ENCODE data around the gene HDAC11. TPM values are rescaled to one million over a fixed set of nuclear protein-coding genes. Genes with fewer than 3 reads are reported as not detected.

The HDAC11 gene
- total RNA-seq, 2 donors from 2014 or later: 19.4 to 26.9 TPM

DNA sequence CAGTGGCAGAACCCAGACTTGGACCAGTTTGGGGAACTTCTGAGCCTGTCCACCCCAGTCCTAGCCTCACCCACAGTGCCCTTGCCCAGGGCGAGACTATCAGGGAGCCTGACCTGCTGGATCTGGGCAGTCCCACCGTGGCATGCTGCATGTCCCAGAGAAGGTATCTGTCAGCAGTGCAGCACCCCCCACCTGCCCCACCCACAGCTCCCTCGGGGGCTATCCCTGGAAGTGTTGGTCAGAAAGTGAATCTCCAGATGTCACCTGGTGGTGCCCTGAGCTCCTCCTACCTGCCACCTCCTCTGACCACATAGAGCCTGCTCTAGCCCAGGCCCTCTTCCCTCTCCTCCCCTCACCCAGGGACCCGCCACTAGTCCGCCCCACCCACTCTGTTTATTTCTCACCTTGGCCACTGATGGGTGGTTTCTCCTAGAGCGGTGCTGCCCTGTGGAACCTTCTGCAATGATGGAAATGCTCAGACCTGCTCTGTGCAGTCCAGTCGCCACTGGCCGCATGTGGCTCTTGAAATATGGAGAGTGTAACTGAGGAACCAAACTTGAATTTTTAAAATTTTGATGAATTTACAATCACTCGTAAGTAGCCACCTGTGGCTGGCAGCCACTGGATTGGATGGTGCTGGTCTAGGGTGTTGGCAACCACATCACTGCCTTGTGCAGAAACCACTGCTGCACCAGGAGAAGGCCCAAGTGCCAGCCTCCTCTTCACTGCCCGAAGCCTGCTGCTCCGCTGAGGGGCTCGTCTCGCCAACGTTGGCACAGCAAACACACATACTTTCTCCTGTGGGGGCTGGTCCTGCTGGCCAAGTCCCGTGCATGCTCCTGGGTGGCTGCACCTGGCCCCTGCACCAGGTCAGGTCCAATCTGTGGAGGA is 13.1 kb downstream of the HDAC11 start:
- DNase-seq (ENCODE audit: low spot score): no peak
- no peaks in the 10 kb centered on the region for H3K27me3 ChIP-seq (replicated peaks; ENCODE audit: insufficient read depth)
- no peaks in the 10 kb centered on the region for H3K4me1 ChIP-seq (replicated peaks)
- H3K9me3 ChIP-seq: no peaks in the 10 kb centered on the region
- intact Hi-C loops (cut with DNase I): no loop called here
- H3K4me3 ChIP-seq: no peak overlapping the region
- no peak overlapping the region for H3K27ac ChIP-seq
- WGBS: 82% methylated on average over 15 of the region's 15 CpGs
- TF ChIP-seq POLR2A (IDR thresholded peaks at IDR 0.05) (no peak), POLR2AphosphoS5 (IDR thresholded peaks at IDR 0.05) (no peak)
- TF ChIP-seq, protein P1, sequence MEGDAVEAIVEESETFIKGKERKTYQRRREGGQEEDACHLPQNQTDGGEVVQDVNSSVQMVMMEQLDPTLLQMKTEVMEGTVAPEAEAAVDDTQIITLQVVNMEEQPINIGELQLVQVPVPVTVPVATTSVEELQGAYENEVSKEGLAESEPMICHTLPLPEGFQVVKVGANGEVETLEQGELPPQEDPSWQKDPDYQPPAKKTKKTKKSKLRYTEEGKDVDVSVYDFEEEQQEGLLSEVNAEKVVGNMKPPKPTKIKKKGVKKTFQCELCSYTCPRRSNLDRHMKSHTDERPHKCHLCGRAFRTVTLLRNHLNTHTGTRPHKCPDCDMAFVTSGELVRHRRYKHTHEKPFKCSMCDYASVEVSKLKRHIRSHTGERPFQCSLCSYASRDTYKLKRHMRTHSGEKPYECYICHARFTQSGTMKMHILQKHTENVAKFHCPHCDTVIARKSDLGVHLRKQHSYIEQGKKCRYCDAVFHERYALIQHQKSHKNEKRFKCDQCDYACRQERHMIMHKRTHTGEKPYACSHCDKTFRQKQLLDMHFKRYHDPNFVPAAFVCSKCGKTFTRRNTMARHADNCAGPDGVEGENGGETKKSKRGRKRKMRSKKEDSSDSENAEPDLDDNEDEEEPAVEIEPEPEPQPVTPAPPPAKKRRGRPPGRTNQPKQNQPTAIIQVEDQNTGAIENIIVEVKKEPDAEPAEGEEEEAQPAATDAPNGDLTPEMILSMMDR (IDR thresholded peaks at IDR 0.05): no peak
- H3K36me3 ChIP-seq: no peaks in the 10 kb centered on the region

DNA sequence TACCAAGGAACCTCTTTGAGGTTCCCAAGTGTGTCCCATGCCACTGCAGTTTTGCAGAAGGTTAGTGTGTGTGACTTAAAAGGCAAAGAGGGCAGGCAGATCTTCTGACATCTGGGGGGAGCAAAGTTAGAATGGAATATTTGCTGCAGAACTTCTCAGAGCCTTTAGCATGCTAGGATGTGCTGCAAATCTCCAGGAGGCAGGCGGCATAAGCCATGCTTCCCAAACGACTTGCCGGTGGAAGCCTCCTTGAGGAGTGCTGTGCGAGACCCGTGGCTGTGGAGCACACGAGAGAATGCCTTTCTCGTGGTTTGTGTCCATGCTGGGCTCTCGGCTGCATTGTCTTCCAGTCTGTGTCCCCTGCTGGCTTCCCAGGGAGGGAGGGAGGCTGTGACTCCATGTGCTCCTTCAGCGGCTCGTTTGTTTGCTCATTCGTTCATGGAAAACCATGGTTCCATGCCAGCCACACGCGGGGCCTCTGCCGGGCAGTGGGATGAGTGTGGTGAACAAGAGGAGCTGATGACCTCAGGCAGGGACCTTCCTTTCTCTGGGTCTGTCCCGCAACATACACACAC is 13.8 kb downstream of the HDAC11 start:
- no peak overlapping the region for H3K4me3 ChIP-seq
- no peak overlapping the region for H3K27ac ChIP-seq
- H3K36me3 ChIP-seq: no peaks in the 10 kb centered on the region
- no peak for DNase-seq (ENCODE audit: low spot score)
- no peaks in the 10 kb centered on the region for H3K4me1 ChIP-seq (replicated peaks)
- no peaks in the 10 kb centered on the region for H3K27me3 ChIP-seq (replicated peaks; ENCODE audit: insufficient read depth)
- TF ChIP-seq, protein P1 (IDR thresholded peaks at IDR 0.05): no peak
- no peak for TF ChIP-seq POLR2AphosphoS5 (IDR thresholded peaks at IDR 0.05)
- no peak for TF ChIP-seq POLR2A (IDR thresholded peaks at IDR 0.05)
- intact Hi-C loops (cut with DNase I): no loop called here
- H3K9me3 ChIP-seq: no peaks in the 10 kb centered on the region
- WGBS: 85% methylated on average over 15 of the region's 15 CpGs

DNA sequence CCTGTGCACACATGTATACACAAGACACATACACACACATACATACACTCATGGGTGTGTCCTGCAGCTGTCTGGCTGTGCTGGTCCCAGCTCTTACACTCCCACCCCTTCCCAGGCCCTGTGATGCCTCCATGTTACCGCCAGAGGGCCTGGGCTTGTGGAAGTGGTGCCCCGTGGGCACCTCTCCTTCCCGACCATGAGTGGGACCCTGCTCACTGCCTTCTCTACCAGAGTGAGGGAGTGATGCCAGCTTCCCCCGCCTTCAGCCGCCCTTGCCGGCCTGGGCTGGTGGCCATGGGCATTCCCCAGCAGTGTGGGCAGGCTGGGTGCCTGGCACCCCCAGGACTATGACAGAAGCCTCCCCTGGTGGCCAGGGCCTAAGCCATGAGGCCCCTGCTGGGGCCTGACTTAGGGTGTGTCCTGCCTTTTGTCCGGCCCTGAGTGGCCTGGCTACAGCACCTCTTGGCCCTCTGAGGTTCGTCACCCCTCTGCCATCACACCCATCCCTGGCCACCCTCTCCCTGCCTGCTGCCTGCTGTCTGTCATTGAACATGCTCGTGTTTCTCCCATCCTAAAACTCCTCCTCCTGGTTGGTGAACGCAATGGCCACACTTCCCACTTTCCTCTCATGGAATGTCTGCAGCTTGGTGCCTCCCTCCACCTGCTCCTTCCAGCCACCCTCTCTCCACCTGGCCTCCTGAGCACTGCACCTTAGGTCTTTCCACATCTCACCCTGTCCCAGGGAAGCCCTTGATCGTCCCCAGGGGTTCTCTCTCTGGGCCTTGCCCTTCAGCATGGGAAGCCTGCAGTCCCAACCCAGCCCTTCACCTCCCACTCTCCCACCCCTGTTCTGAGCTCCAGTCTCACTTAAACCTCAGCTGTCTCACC is 14.6 kb downstream of the HDAC11 start:
- Histone ChIP-seq H3K36me3 (no peaks in the 10 kb centered on the region), H3K9me3 (no peaks in the 10 kb centered on the region), H3K27ac (no peak overlapping the region), H3K4me3 (no peak overlapping the region), H3K27me3 (replicated peaks; ENCODE audit: insufficient read depth) (no peaks in the 10 kb centered on the region), H3K4me1 (replicated peaks) (no peaks in the 10 kb centered on the region)
- no peak for DNase-seq (ENCODE audit: low spot score)
- TF ChIP-seq, protein P1 (IDR thresholded peaks at IDR 0.05): peak in 2 of 4 experiments; percentile 20 to 38
- TF ChIP-seq POLR2AphosphoS5 (IDR thresholded peaks at IDR 0.05): no peak
- 62% methylated on average over 11 of the region's 11 CpGs for WGBS
- intact Hi-C loops (cut with DNase I): no loop called here

DNA sequence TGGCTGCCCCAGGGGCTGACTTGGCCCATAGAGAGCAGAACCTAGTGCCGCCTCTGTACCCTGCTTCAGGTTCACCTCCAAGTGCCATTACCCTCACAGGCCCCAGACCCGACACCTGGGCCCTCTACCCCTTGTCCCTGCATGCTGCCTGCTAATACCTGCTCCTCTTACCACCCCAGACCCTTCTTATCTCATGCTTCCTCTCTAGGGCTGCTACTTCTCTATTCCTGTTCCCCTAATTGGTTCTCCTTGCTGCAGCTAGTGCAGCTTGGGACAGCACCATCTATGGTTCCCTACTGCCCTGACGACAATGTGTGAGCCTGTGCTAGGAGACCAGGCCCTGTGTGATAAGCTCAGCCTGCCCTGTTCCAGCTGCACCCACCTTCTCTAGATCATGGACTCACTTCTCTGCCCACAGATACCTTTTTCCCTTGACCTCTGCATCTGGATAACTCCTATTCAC is 15.3 kb downstream of the HDAC11 start:
- H3K4me3 ChIP-seq: no peak overlapping the region
- 91% methylated on average over 3 of the region's 3 CpGs for WGBS
- no peaks in the 10 kb centered on the region for H3K9me3 ChIP-seq
- no peak overlapping the region for H3K27ac ChIP-seq
- H3K4me1 ChIP-seq (replicated peaks): no peaks in the 10 kb centered on the region
- intact Hi-C loops (cut with DNase I): no loop called here
- no peaks in the 10 kb centered on the region for H3K27me3 ChIP-seq (replicated peaks; ENCODE audit: insufficient read depth)
- H3K36me3 ChIP-seq: no peaks in the 10 kb centered on the region
- no peak for DNase-seq (ENCODE audit: low spot score)
- TF ChIP-seq, protein P1 (IDR thresholded peaks at IDR 0.05): no peak
- TF ChIP-seq POLR2AphosphoS5 (IDR thresholded peaks at IDR 0.05): no peak
- TF ChIP-seq POLR2A (IDR thresholded peaks at IDR 0.05): no peak

Measured in prostate gland (tissue), 2 donors.